Suprapubic skin (tissue), 4 donors: ENCODE data around the gene FAM131B.

Source experiments
- CTCF ChIP-seq, 2 donors: fragments of 200-600 bp in 1 of 2; fragments of 450-650 bp in 1 of 2; sonication (generic) in 1 of 2; IDR thresholded peaks; one replicate each; pipeline ENCODE4 v1.5.1; 2016 to 2019; ENCODE audit warnings: antibody characterized with exemption in 2 of 2, mild to moderate bottlenecking in 1 of 2, moderate library complexity in 1 of 2
- EP300 ChIP-seq: sonication (generic); formaldehyde crosslinking; IDR thresholded peaks from one replicate; pipeline ENCODE4 v1.6.1; 2017; ENCODE audit warnings: antibody characterized with exemption
- POLR2A ChIP-seq, 2 donors: fragments of 450-650 bp; IDR thresholded peaks; one replicate each; pipeline ENCODE4 v1.6.1; 2017; ENCODE audit warnings: antibody characterized with exemption in 2 of 2, mild to moderate bottlenecking in 2 of 2, moderate library complexity in 2 of 2
- POLR2AphosphoS5 ChIP-seq, 3 donors: sonication (generic); formaldehyde crosslinking; IDR thresholded peaks; one replicate each; pipeline ENCODE4 v1.6.1; 2017; ENCODE audit warnings: antibody characterized with exemption in 3 of 3

DNA sequence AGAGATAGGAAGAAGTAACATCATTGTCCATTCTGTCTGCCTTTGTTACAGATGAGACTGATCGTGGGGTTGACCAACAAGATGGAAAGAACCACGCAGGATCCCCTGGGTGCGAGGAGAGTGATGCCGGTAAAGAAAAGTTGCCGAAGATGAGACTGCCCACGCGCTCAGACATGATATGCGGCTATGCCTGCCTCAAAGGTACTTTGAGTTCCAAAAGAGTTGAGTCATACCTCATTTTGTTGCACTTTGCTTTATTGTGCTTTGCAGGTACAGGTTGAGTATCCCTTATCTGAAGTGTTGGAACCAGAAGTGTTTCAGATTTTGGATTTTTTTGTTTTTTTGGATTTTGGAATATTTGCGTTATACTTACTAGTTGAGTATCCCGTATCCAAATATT, 58.8 kb downstream of the FAM131B start:
- no peak for TF ChIP-seq CTCF (IDR thresholded peaks at IDR 0.05)
- TF ChIP-seq EP300, result no peak
- TF ChIP-seq POLR2AphosphoS5 (IDR thresholded peaks at IDR 0.05), result no peak
- TF ChIP-seq POLR2A (IDR thresholded peaks at IDR 0.05), result no peak
